Ramos (cell line): ENCODE results near the gene CALCR.

Source experiments
- in situ Hi-C: fragments of 300-500 bp; cut with MboI; formaldehyde crosslinking; loops from one replicate; pipeline ENCODE4 v1.14.3; 2022; ENCODE audit warnings: low sequenced_read_pairs; ENCODE audit not compliant: unreplicated experiment

CALCR gene

GRCh38 chr7:93463764-93464163 lies 110.8 kb downstream of the CALCR start:
- in situ Hi-C loops: no loop called here

- in situ Hi-C loops: no loop called here
Observed at GRCh38 chr7:93461350-93461749, 113.2 kb downstream of the CALCR start.

- in situ Hi-C loops: no loop called here
Observed at GRCh38 chr7:93453262-93453661, 121.3 kb downstream of the CALCR start.

- in situ Hi-C loops: no loop called here
Observed at GRCh38 chr7:93448176-93448575, 126.3 kb downstream of the CALCR start.

GRCh38 chr7:93447509-93447908 lies 127.0 kb downstream of the CALCR start:
- in situ Hi-C loops: no loop called here

- in situ Hi-C loops: no loop called here
Observed at GRCh38 chr7:93442478-93443224, 131.9 kb downstream of the CALCR start.

- in situ Hi-C loops: no loop called here
Observed at GRCh38 chr7:93435791-93436190, 138.7 kb downstream of the CALCR start.

- in situ Hi-C loops: no loop called here
Observed at GRCh38 chr7:93432130-93432529, 142.4 kb downstream of the CALCR start.

GRCh38 chr7:93430917-93431588 lies 143.5 kb downstream of the CALCR start:
- in situ Hi-C loops: no loop called here

GRCh38 chr7:93429563-93429962 lies 145.0 kb downstream of the CALCR start:
- in situ Hi-C loops: no loop called here

GRCh38 chr7:93427107-93427506 lies 147.4 kb downstream of the CALCR start:
- in situ Hi-C loops: no loop called here

GRCh38 chr7:93426155-93426696 lies 148.3 kb downstream of the CALCR start:
- in situ Hi-C loops: no loop called here

GRCh38 chr7:93414574-93414973 lies 159.9 kb downstream of the CALCR start:
- in situ Hi-C loops: no loop called here

GRCh38 chr7:93409324-93409723 lies 165.2 kb downstream of the CALCR start:
- in situ Hi-C loops: no loop called here

- in situ Hi-C loops: no loop called here
Observed at GRCh38 chr7:93407239-93407638, 167.3 kb downstream of the CALCR start.

- in situ Hi-C loops: no loop called here
Observed at GRCh38 chr7:93402944-93403343, 171.6 kb downstream of the CALCR start.

GRCh38 chr7:93399642-93400041 lies 174.9 kb downstream of the CALCR start:
- in situ Hi-C loops: no loop called here

GRCh38 chr7:93392984-93393383 lies 181.5 kb downstream of the CALCR start:
- in situ Hi-C loops: no loop called here

- in situ Hi-C loops: no loop called here
Observed at GRCh38 chr7:93390660-93391059, 183.9 kb downstream of the CALCR start.

GRCh38 chr7:93382362-93382761 lies 192.2 kb downstream of the CALCR start:
- in situ Hi-C loops: no loop called here

GRCh38 chr7:93378131-93378760 lies 196.3 kb downstream of the CALCR start:
- in situ Hi-C loops: no loop called here
